ENCODE results near the gene MYEF2. TPM values are rescaled to one million over a fixed set of nuclear protein-coding genes. Genes with fewer than 3 reads are reported as not detected.

MYEF2 gene
- total RNA-seq, 1 donor from 2014 or later, result 140 TPM

DNA sequence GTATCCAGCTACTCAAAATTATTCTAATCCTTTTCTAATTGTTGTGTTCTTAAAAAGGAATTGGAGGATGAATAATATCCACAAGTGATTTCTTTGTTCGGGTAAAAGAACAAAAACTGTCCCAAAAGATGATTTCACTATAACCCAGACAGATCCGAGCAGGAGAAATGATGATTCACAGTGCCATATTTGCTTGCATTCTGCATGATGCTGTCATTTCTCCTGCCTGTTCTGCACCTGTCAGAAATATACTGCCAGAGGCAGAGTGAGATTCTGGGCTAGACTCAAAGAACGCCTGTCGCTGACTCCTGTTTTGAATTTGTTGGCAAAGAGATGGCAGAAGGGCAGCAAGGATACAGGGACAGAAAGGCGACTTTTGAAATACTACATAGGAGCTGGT lies 92.0 kb downstream of the MYEF2 start:
- no peaks in the 10 kb centered on the region for H3K9me3 ChIP-seq (ENCODE audit: low read depth)
- no peaks in the 10 kb centered on the region for H3K27me3 ChIP-seq
- no peaks in the 10 kb centered on the region for H3K4me1 ChIP-seq
- no peak for DNase-seq (ENCODE audit: low spot score)
- no peak overlapping the region for H2AFZ ChIP-seq (replicated peaks)
- no peaks in the 10 kb centered on the region for H4K20me1 ChIP-seq (ENCODE audit: low read depth)
- no peak overlapping the region for H3K4me2 ChIP-seq
- no peaks in the 10 kb centered on the region for H3K36me3 ChIP-seq
- Mint-ChIP-seq H3K27ac (peak overlapping the region; percentile 8), H3K4me3 (no peak overlapping the region), H3K27me3 (ENCODE audit: insufficient read depth, low read depth) (peaks cover 3% of the 10 kb centered on the region), H3K4me1 (peaks cover 19% of the 10 kb centered on the region), H3K36me3 (no peaks in the 10 kb centered on the region), H3K9me3 (peaks cover 11% of the 10 kb centered on the region)
- no peaks in the 10 kb centered on the region for H3F3A ChIP-seq (ENCODE audit: low read depth)
- H3K79me2 ChIP-seq (ENCODE audit: low read depth), result no peaks in the 10 kb centered on the region
- no peak overlapping the region for H3K9ac ChIP-seq
- no peak overlapping the region for H3K4me3 ChIP-seq
- TF ChIP-seq EZH2 (IDR thresholded peaks at IDR 0.05) (no peak), EZH2phosphoT487 (IDR thresholded peaks at IDR 0.05) (no peak)
- TF ChIP-seq, protein P1, sequence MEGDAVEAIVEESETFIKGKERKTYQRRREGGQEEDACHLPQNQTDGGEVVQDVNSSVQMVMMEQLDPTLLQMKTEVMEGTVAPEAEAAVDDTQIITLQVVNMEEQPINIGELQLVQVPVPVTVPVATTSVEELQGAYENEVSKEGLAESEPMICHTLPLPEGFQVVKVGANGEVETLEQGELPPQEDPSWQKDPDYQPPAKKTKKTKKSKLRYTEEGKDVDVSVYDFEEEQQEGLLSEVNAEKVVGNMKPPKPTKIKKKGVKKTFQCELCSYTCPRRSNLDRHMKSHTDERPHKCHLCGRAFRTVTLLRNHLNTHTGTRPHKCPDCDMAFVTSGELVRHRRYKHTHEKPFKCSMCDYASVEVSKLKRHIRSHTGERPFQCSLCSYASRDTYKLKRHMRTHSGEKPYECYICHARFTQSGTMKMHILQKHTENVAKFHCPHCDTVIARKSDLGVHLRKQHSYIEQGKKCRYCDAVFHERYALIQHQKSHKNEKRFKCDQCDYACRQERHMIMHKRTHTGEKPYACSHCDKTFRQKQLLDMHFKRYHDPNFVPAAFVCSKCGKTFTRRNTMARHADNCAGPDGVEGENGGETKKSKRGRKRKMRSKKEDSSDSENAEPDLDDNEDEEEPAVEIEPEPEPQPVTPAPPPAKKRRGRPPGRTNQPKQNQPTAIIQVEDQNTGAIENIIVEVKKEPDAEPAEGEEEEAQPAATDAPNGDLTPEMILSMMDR (IDR thresholded peaks at IDR 0.05), result no peak
- H3K27ac ChIP-seq, result no peak overlapping the region

DNA sequence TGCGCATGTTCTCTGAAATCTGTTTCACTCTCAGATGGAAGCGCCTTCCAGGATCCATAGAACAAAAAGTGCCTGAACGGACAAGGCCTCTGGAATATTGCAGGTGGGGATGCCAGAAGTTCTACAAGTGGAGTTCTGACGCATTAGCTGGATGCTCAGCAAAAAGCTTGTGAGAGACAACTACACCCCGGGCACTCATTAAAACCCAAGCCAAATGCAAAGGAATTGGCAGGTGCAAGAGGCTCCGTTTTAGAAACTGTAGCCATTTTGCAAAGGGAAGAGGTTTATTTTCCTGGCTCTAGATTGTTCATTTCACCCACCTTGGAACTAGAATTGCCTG lies 92.5 kb downstream of the MYEF2 start:
- no peak overlapping the region for H3K27ac Mint-ChIP-seq

DNA sequence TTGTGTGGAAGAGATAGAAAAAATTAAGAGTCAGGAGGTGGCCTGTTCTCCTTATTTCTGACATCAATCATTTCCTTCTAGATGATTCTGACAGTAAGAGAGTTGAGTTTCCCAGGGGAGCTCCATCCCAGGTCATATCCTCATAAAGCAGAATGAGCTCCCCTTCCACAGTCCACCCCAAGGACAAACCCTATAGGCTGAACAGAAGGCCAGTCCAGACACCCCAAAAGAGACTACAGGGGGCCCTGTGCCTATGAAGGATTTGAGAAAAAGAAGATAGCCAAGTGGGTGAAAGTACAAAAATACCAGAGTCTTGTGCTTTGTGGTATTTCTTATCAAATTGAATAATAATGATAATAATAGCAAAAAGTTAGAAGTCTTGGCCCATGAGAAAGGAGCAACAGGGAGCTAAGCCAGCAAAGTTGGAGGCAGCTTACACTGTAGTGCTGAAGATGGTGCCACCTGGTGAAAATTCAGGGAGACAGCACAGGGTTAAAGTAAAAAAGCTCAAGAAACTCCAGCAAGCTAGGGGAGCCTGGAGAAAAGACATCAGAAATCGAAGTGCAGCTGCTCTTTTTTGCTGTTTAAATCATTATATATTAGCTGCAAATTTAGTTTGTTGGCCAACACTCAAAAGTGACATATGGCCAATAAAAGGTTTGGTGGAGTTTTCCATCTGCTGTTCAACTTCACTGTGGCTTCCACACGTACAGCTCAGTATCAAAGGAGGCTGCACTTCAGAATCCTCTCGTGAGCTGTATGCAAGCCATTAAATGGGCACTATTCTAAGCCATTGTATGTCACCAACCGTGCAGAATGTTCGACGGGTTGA lies 93.1 kb downstream of the MYEF2 start:
- no peaks in the 10 kb centered on the region for H3K36me3 ChIP-seq
- H3K4me1 ChIP-seq, result no peaks in the 10 kb centered on the region
- H3K4me3 ChIP-seq, result no peak overlapping the region
- no peaks in the 10 kb centered on the region for H3K79me2 ChIP-seq (ENCODE audit: low read depth)
- no peaks in the 10 kb centered on the region for H3K9me3 ChIP-seq (ENCODE audit: low read depth)
- DNase-seq (ENCODE audit: low spot score), result peak; percentile 68
- Mint-ChIP-seq H3K9me3 (peaks cover 13% of the 10 kb centered on the region), H3K36me3 (no peaks in the 10 kb centered on the region), H3K27me3 (ENCODE audit: insufficient read depth, low read depth) (peaks cover 3% of the 10 kb centered on the region), H3K4me1 (peaks cover 11% of the 10 kb centered on the region), H3K27ac (no peak overlapping the region), H3K4me3 (no peak overlapping the region)
- peak overlapping the region; percentile 44 for H2AFZ ChIP-seq (replicated peaks)
- no peak overlapping the region for H3K27ac ChIP-seq
- H3K27me3 ChIP-seq, result no peaks in the 10 kb centered on the region
- H3K9ac ChIP-seq, result no peak overlapping the region
- H4K20me1 ChIP-seq (ENCODE audit: low read depth), result no peaks in the 10 kb centered on the region
- H3K4me2 ChIP-seq, result no peak overlapping the region
- H3F3A ChIP-seq (ENCODE audit: low read depth), result no peaks in the 10 kb centered on the region
- TF ChIP-seq EZH2phosphoT487 (IDR thresholded peaks at IDR 0.05) (no peak), EZH2 (IDR thresholded peaks at IDR 0.05) (no peak)
- TF ChIP-seq, protein P1 (IDR thresholded peaks at IDR 0.05), result peak; percentile 71

More for the DNA sequence above, 92.5 kb downstream of the MYEF2 start:
- no peaks in the 10 kb centered on the region for H3K4me1 ChIP-seq
- H3K9me3 ChIP-seq (ENCODE audit: low read depth), result no peaks in the 10 kb centered on the region
- H4K20me1 ChIP-seq (ENCODE audit: low read depth), result no peaks in the 10 kb centered on the region
- H3F3A ChIP-seq (ENCODE audit: low read depth), result no peaks in the 10 kb centered on the region
- Mint-ChIP-seq H3K36me3 (no peaks in the 10 kb centered on the region), H3K27me3 (ENCODE audit: insufficient read depth, low read depth) (peaks cover 3% of the 10 kb centered on the region), H3K9me3 (peaks cover 11% of the 10 kb centered on the region), H3K4me3 (no peak overlapping the region), H3K4me1 (peaks cover 16% of the 10 kb centered on the region)
- peak overlapping the region; percentile 44 for H2AFZ ChIP-seq (replicated peaks)
- no peaks in the 10 kb centered on the region for H3K79me2 ChIP-seq (ENCODE audit: low read depth)
- H3K4me2 ChIP-seq, result no peak overlapping the region
- no peak overlapping the region for H3K9ac ChIP-seq
- H3K27ac ChIP-seq, result no peak overlapping the region
- no peak overlapping the region for H3K4me3 ChIP-seq
- H3K36me3 ChIP-seq, result no peaks in the 10 kb centered on the region
- no peak for DNase-seq (ENCODE audit: low spot score)
- TF ChIP-seq EZH2 (IDR thresholded peaks at IDR 0.05), result no peak
- no peak for TF ChIP-seq EZH2phosphoT487 (IDR thresholded peaks at IDR 0.05)
- TF ChIP-seq, protein P1 (IDR thresholded peaks at IDR 0.05), result no peak
- no peaks in the 10 kb centered on the region for H3K27me3 ChIP-seq

Other genes with a start within 250 kb of the MYEF2 start
- 0.65 TPM in 1 of 2 replicates, not detected in the other for gene SLC24A5, start 57.3 kb downstream of the MYEF2 start, total RNA-seq (ENCODE audit: low replicate concordance)
- gene CTXN2, start 13.4 kb upstream of the MYEF2 start, total RNA-seq (ENCODE audit: low replicate concordance), result 0.03 and 0.60 TPM in 2 replicates
- gene SLC12A1, start 28.0 kb upstream of the MYEF2 start, total RNA-seq (ENCODE audit: low replicate concordance), result 0.19 TPM in 1 of 2 replicates, not detected in the other
- gene DUT, start 153.1 kb upstream of the MYEF2 start, total RNA-seq (ENCODE audit: low replicate concordance), result 51.6 and 55.4 TPM in 2 replicates

All from neural progenitor cell (in vitro differentiated cells).